Measurements from ENCODE around the gene BTG4. TPM values are rescaled to one million over a fixed set of nuclear protein-coding genes. Genes with fewer than 3 reads are reported as not detected.

The BTG4 gene
- not detected for total RNA-seq

GRCh38 chr11:111512296-111513239, at the start of gene BTG4:
Gene BTG4, minus strand, starts transcription at chr11:111512386. Its CDS starts 13,610 bp downstream, at chr11:111498776.

GRCh38 chr11:111540114-111540936, 28.1 kb upstream of the BTG4 start, which contains the start of gene LAYN:
Gene LAYN, plus strand, starts transcription at chr11:111540720. Its CDS starts 124 bp downstream, at chr11:111540844.

GRCh38 chr11:111514216-111515031, 2.2 kb upstream of the BTG4 start, which contains the start of gene HOATZ:
Gene HOATZ, plus strand, starts transcription at chr11:111514778. Its CDS starts 7 bp downstream, at chr11:111514785.

Small RNAs within 50 kb of the gene (microRNA-seq; reads per million reads assigned to microRNA genes)
- gene MIR34B (ENCODE audit: borderline microRNAs expressed, borderline replicate concordance) (not detected), gene MIR34C (ENCODE audit: borderline microRNAs expressed, borderline replicate concordance) (1.9 reads per million)

Other genes with a start within 250 kb of the BTG4 start
- gene POU2AF3, start 213.8 kb downstream of the BTG4 start, total RNA-seq, result not detected
- 1 to 10 TPM; 1.6 to 2.2 TPM for gene POU2AF1, start 133.1 kb downstream of the BTG4 start, total RNA-seq
- not detected for gene HOATZ, start 2.4 kb upstream of the BTG4 start, total RNA-seq
- gene LAYN, start 28.3 kb upstream of the BTG4 start, total RNA-seq, result 1 to 10 TPM in 1 of 2 experiments, under 1 TPM in 1; 0.91 to 1.3 TPM
- gene SIK2, start 90.1 kb upstream of the BTG4 start, total RNA-seq, result 1 to 10 TPM; 7.3 to 7.8 TPM

Data from activated naive CD4-positive, alpha-beta T cell treated with anti-CD3 and anti-CD28 coated beads, Interleukin-2, amount 10 ng/mL, durations not matched to agents 5 hours and 36 hours (primary cell).